Cardiac septum (tissue), 1 donor: Measurements from ENCODE around the gene CHAT. TPM values are rescaled to one million over a fixed set of nuclear protein-coding genes. Genes with fewer than 3 reads are reported as not detected.

ENCODE experiments used
- DNase-seq: peaks from one replicate; pipeline ENCODE4 v3.0.0-alpha.2; 2020; ENCODE audit warnings: low spot score
- intact Hi-C: fragments of 100-400 bp; cut with DNase I; formaldehyde crosslinking; loops from one replicate; pipeline ENCODE4 v1.14.0; 2022
- total RNA-seq: library from RNA; stranded (reverse); fragmentation: NEBNext Ultra II Directional; extraction: Animal tissue kit (Norgen Biotek cat#: 25700); gene quantifications from one replicate; pipeline ENCODE4 v1.2.1, GENCODE V29; 2021
- donor health status: DM: no; HTN: no; CAD: no.

CHAT gene
- total RNA-seq, 1 donor from 2014 or later, result not detected

DNA sequence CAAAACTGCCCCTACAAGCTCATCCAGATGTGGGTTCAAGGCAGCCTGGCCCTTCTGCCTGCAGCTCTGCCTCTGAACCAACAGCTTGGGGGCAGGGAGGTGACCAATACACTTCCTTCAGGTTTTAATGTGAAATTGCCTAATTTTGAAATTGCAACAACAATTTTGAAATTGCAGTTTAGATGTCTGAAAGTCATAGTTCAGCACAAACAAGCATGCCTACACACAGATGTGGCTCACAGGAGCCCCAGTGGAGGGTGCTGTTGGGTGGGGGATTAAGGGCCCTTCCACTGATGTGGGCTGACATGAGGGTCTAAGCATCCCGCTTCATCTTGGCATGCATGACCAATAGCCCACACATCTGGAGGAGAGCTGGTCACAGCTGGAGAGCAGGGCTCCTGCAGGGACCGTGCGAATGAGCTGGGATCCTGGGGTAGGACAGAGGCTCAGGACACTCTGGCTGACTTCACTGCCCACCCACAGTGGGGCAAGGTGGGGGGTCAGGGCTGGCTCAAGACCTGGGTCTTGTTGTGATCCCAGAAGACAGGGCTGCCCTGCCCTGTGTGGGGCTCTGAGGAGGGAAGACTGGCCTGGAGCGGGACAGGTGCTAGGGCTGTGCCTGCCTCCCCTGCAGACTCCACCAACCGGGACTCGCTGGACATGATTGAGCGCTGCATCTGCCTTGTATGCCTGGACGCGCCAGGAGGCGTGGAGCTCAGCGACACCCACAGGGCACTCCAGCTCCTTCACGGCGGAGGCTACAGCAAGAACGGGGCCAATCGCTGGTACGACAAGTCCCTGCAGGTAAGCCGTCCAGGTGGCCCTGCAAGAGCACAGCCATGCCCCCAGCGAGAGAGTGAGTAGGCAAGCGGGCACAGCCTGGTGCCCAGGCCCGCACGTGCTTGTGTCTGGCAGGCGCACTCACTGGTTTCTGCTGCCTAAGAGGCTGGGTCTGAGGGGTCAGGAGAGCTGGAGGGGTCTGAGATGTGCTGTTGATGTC lies 32.3 kb downstream of the CHAT start:
- DNase-seq, result peak; percentile 73
- intact Hi-C loops, result no loop called here

DNA sequence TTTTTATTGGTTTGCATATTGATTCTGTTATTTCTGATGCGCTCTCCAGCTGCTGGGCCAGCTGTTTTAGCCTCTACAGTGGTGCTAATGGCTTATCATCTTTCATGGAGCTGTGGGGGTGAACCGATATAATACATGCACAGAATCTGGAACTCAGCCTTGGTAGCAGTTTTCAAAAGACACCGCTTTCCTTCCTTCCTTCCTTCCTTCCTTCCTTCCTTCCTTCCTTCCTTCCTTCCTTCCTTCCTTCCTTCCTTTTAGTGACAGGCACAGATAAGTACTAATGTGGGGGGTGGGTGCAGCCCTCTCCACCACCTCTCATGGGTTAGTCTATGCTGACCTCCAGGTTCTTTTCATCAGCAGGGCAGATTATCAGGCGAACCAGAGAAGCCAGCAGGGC lies 33.7 kb downstream of the CHAT start:
- intact Hi-C loops, result no loop called here
- DNase-seq, result no peak

- peak; percentile 36 for DNase-seq
- intact Hi-C loops, result no loop called here
Measured at GRCh38 chr10:49647985-49648795, 34.4 kb downstream of the CHAT start.

- DNase-seq, result peak; percentile 49
- intact Hi-C loops, result no loop called here
Measured at GRCh38 chr10:49649294-49649693, 35.5 kb downstream of the CHAT start.

DNA sequence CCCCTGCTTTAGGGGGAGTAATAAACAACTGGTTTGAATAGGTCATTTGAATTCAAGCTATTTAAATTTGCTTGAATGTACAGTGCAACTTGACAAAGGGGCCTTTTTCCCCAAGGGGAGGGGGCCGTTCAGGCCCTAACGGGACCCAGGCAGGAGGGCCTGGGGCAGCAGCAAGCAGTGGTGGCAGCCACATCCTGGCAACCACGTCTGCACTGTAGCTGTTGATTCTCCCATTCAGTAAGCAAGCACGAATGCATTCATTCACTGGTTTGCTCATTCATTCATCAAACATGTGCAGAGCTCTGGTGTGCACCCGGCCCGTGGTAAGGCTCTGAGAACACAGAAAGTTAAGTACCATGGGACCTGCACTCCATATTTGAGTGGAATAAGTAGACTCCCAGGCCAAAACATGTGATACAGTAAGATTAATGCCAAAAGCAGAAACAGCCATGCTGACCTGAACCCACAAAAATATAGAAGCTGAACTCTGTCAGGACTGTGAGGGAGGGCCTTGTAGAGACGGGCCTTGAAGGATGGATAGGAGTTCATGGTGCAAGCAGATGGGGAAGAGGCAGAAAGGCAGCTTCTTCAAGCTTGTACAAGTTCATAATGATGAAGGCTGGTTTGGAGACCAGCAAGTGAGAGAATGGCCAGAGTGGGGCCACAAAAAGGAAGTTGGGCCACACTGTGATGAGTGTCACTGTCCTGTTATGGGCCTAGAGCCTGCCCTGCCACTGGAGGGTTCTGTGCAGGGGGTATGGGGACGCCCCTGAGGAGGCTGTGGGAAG lies 36.3 kb downstream of the CHAT start:
- peak; percentile 24 for DNase-seq
- intact Hi-C loops, result no loop called here

DNA sequence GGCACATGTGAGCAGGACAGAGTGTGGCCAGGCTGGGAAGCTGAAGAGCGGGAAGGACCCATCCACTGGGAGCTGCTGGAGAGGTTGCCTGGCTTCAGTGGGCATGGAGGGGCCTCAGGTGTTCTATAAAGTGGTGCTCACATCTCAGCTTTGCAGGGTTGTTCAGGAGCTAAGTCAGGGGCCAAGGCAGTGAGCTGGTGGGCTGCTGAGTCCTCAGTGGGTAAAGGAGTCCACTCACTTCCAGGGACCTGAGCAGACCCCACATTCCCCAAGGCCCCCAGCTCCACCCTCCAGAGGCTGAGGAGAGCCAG lies 36.8 kb downstream of the CHAT start:
- intact Hi-C loops, result no loop called here
- peak; percentile 43 for DNase-seq

DNA sequence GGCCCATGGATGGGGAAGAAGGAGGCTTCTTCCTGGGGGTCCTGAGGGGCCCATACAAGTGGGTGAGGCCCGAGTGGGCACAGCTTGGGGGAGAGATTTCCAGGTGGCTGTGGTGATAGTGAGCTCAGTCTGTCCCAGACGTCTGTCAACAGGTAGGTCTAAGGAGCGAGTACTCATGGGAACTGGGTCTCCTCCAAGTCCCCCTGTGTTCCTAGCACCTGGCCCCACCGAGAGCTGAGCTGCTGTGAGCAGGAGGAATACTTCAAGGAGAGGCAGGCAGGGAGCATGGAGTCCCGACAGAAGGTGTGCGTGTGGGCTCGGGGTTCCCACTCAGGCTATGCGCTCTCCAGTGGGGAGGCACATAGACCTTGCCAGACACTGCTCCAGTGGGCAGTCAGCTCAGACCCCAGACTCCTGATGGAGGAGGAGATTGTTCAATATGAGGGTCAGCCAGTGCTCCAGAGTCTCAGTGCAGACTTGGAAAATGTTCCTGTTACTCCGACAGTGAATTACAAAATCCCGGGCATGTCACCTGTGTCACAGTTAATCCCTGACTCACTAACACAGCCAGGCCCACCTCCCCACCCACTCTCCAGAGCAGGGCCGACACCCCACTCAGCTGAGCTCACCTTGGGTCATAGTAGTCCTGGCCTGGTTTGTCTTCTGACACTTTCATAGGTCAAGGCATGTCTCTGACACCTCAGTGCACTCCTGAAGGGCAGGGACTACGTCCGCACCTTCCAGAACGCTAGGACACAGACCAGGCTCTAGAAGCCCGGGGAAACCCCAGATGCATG lies 37.4 kb downstream of the CHAT start:
- peak; percentile 47 for DNase-seq
- intact Hi-C loops, result no loop called here

- no peak for DNase-seq
- intact Hi-C loops, result no loop called here
Measured at GRCh38 chr10:49651917-49652316, 38.1 kb downstream of the CHAT start.

DNA sequence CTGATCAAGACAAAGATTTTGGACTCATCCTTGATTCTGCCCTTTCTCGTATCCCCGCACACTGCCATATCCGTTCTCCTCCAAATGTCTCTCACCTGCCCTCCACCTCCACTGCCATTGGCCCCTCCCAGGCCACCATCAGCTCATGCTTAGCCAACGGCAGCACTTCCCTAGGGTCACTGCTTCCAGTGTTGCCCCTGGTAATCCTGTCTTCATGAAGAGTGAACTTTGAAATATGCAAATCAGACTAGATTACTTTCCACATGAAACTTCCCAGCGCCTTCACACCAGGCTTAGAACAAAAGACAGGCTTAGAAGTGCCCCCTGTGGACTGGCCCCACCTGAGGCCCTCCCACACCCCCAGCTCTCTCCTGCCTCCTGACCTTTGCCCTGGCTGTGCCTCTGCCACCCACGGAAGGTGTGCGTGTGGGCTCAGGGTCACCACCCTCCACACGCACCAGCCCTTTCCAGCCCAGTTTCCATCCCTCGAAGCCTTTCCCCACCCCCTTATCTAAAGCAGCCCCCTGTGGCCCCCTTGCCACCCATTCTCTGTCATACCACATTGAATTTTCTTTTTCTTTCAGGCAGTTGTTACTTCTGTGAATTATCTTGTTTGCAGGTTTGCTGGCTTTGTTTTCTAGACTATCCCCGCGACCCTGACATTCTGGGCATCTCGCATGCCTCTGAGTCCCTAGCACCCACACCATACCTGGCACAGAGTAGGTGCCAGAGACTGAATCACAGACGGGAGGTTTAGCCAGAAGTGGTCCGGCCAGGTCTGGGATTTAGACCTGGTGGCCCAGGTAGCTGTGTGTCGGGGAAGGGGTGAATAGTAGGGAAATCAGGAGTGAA lies 38.8 kb downstream of the CHAT start:
- intact Hi-C loops, result no loop called here
- no peak for DNase-seq

- intact Hi-C loops, result no loop called here
- DNase-seq, result no peak
Measured at GRCh38 chr10:49653273-49653929, 39.6 kb downstream of the CHAT start.

GRCh38 chr10:49654036-49654693 lies 40.3 kb downstream of the CHAT start:
- DNase-seq, result no peak
- intact Hi-C loops, result no loop called here

GRCh38 chr10:49655099-49655498 lies 41.3 kb downstream of the CHAT start:
- no peak for DNase-seq
- intact Hi-C loops, result no loop called here

- DNase-seq, result no peak
Measured at GRCh38 chr10:49656845-49657493, 43.1 kb downstream of the CHAT start.

DNA sequence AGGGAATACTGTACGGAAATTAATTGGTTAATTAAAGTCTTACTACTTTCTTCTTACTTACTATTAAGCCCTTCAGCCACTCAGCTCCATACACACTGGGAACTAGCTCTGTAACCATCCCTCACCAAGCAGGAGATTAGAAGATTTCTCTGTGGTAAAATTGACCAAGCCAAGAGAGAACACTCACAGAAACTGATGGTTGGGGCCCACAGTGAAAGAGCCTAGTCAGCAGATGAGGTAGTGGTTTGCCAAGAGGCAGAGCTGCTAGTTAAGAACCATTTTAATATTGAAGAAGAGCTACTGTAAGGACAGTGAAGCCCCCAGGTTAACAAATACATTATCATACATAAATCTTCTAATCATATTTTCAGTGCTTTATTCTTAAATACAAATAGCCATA lies 43.8 kb downstream of the CHAT start:
- intact Hi-C loops, result no loop called here
- DNase-seq, result no peak

More at GRCh38 chr10:49656845-49657493, 43.1 kb downstream of the CHAT start:
- intact Hi-C loops, result no loop called here

DNA sequence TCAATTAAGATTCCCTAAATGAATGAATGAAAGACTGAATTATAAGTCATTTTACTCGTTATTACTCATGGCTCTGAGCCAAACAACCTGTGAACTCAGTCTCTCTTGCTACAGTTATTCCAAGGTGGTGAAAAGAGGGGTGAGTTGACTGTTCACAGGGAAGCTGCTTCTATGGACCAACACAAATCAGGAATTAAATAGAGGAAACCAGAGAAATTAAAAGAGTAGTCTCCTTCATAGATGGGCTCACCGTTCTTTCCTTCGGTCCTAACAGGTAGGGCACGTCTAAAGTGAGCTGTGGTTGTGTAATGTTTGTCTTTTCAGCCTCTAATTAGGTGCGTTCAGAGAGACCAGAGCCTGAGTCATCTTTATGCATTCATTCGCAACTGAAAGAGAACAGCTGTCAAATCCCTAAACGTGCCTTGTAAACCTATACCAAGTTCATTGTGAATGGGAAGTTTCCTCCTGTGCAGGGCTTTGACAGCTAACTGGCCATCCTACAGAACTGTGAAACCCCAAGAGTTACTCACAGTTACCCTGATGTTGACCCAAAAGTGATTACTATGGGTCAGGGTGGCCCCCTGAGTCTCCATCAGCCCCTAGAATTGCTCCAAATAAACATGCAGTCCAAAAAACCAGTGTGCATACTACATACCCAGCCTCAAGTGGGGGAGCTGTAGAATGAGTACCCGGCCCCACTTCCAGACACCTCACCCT lies 47.5 kb downstream of the CHAT start:
- intact Hi-C loops, result no loop called here
- DNase-seq, result no peak

- intact Hi-C loops, result no loop called here
- DNase-seq, result no peak
Measured at GRCh38 chr10:49662169-49662830, 48.5 kb downstream of the CHAT start.
